ENCODE results near the gene ABCD4. TPM values are rescaled to one million over a fixed set of nuclear protein-coding genes. Genes with fewer than 3 reads are reported as not detected.

ABCD4 gene
- total RNA-seq, 1 donor from 2014 or later: 151 TPM

DNA sequence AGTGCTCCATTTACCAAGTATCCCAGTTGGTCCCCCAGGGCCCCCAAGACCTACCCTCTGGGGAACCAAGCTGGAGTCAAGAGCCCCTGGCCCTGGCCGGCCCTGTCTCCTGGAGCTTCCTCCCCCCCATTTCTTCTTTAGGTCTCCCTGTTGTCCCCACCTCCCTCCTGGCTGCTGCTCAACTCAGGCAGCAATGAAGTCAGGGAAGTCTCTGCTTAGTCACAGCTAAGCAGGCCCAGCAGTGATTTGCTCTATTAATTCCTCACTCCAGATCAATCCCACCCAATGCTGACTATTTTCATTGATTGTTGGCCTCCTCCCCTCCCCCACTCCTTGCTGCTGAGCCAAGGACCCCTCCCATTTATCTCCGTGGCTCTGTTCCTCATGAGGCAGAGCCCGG lies 35.1 kb downstream of the ABCD4 start:
- Mint-ChIP-seq H3K4me1 (ENCODE audit: unreplicated experiment) (peaks cover 10% of the 10 kb centered on the region), H3K27me3 (ENCODE audit: unreplicated experiment) (no peaks in the 10 kb centered on the region), H3K4me3 (ENCODE audit: unreplicated experiment) (no peak overlapping the region), H3K27ac (ENCODE audit: unreplicated experiment) (no peak overlapping the region), H3K36me3 (ENCODE audit: low read depth, unreplicated experiment) (no peaks in the 10 kb centered on the region), H3K9me3 (ENCODE audit: unreplicated experiment) (no peaks in the 10 kb centered on the region)
- TF ChIP-seq, protein P1, sequence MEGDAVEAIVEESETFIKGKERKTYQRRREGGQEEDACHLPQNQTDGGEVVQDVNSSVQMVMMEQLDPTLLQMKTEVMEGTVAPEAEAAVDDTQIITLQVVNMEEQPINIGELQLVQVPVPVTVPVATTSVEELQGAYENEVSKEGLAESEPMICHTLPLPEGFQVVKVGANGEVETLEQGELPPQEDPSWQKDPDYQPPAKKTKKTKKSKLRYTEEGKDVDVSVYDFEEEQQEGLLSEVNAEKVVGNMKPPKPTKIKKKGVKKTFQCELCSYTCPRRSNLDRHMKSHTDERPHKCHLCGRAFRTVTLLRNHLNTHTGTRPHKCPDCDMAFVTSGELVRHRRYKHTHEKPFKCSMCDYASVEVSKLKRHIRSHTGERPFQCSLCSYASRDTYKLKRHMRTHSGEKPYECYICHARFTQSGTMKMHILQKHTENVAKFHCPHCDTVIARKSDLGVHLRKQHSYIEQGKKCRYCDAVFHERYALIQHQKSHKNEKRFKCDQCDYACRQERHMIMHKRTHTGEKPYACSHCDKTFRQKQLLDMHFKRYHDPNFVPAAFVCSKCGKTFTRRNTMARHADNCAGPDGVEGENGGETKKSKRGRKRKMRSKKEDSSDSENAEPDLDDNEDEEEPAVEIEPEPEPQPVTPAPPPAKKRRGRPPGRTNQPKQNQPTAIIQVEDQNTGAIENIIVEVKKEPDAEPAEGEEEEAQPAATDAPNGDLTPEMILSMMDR (IDR thresholded peaks at IDR 0.05; ENCODE audit: unreplicated experiment): no peak
- no peak for DNase-seq (ENCODE audit: low spot score)

DNA sequence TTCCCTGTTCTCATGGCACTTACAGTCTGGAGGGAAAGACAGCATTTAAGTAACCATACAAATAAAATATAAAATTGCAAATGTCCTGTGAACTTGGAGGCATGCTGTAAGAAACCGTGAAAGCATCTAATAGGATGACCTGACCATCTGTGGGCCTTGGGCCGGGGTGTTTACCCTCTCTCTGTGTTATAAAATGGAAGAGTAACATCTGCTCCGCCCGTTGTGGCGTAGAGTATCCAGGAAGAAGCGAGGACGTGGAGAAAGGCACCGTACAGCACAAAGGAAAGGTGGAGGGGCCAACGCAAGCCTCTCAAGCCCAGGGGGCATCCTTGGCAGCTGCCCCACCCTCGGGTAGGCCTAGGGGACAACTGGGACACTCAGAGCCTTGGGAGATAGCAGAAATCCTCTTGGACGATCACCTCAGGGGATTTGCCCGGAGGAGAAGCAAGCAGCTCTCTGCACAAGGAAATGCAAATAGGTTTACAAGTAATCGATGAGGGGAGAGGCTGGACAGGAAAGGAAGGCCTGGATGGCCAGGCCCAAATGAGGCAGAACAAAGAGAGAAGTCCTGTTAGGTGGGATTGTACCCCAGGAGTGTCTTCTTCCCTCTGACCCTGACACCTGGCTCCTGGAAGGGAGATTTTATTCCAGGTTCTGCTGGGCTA lies 37.3 kb downstream of the ABCD4 start:
- H3K4me1 Mint-ChIP-seq (ENCODE audit: unreplicated experiment): peaks cover 10% of the 10 kb centered on the region
- TF ChIP-seq, protein P1 (IDR thresholded peaks at IDR 0.05; ENCODE audit: unreplicated experiment): no peak
- no peaks in the 10 kb centered on the region for H3K36me3 Mint-ChIP-seq (ENCODE audit: low read depth, unreplicated experiment)
- H3K4me3 Mint-ChIP-seq (ENCODE audit: unreplicated experiment): no peak overlapping the region
- H3K9me3 Mint-ChIP-seq (ENCODE audit: unreplicated experiment): no peaks in the 10 kb centered on the region
- H3K27ac Mint-ChIP-seq (ENCODE audit: unreplicated experiment): no peak overlapping the region
- H3K27me3 Mint-ChIP-seq (ENCODE audit: unreplicated experiment): peaks cover 3% of the 10 kb centered on the region
- DNase-seq (ENCODE audit: low spot score): no peak

- Mint-ChIP-seq H3K4me3 (ENCODE audit: unreplicated experiment) (no peak overlapping the region), H3K4me1 (ENCODE audit: unreplicated experiment) (peaks cover 10% of the 10 kb centered on the region), H3K9me3 (ENCODE audit: unreplicated experiment) (no peaks in the 10 kb centered on the region), H3K36me3 (ENCODE audit: low read depth, unreplicated experiment) (no peaks in the 10 kb centered on the region), H3K27me3 (ENCODE audit: unreplicated experiment) (peaks cover 6% of the 10 kb centered on the region), H3K27ac (ENCODE audit: unreplicated experiment) (no peak overlapping the region)
- TF ChIP-seq, protein P1 (IDR thresholded peaks at IDR 0.05; ENCODE audit: unreplicated experiment): no peak
- DNase-seq (ENCODE audit: low spot score): no peak
Measured at GRCh38 chr14:74263921-74264320, 38.8 kb downstream of the ABCD4 start.

DNA sequence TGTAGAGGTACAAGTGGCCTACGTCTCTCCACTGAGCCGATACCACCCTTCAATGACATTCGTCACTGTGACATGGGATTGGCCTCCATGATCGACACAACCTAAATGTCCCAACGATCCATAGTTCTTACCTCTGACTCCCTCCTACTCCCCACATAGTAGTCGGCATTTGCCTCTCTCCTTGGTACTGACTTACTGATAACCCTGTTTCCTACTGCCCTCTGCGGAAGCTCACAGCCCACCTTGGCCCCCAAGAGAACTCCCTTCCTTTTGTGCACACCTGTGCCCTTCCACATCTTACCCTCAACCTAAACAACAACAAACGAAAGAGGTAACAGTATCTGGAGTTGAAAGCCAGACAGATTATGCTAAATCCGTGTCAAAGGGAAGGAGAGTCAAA lies 39.6 kb downstream of the ABCD4 start:
- Mint-ChIP-seq H3K4me3 (ENCODE audit: unreplicated experiment) (no peak overlapping the region), H3K36me3 (ENCODE audit: low read depth, unreplicated experiment) (no peaks in the 10 kb centered on the region), H3K4me1 (ENCODE audit: unreplicated experiment) (peaks cover 10% of the 10 kb centered on the region), H3K27ac (ENCODE audit: unreplicated experiment) (no peak overlapping the region), H3K27me3 (ENCODE audit: unreplicated experiment) (peaks cover 6% of the 10 kb centered on the region), H3K9me3 (ENCODE audit: unreplicated experiment) (no peaks in the 10 kb centered on the region)
- TF ChIP-seq, protein P1 (IDR thresholded peaks at IDR 0.05; ENCODE audit: unreplicated experiment): no peak
- DNase-seq (ENCODE audit: low spot score): no peak

- H3K4me3 Mint-ChIP-seq (ENCODE audit: unreplicated experiment): no peak overlapping the region
- TF ChIP-seq, protein P1 (IDR thresholded peaks at IDR 0.05; ENCODE audit: unreplicated experiment): no peak
- no peak for DNase-seq (ENCODE audit: low spot score)
- H3K9me3 Mint-ChIP-seq (ENCODE audit: unreplicated experiment): no peaks in the 10 kb centered on the region
- peaks cover 7% of the 10 kb centered on the region for H3K4me1 Mint-ChIP-seq (ENCODE audit: unreplicated experiment)
- H3K27me3 Mint-ChIP-seq (ENCODE audit: unreplicated experiment): peaks cover 6% of the 10 kb centered on the region
- no peaks in the 10 kb centered on the region for H3K36me3 Mint-ChIP-seq (ENCODE audit: low read depth, unreplicated experiment)
- H3K27ac Mint-ChIP-seq (ENCODE audit: unreplicated experiment): no peak overlapping the region
Measured at GRCh38 chr14:74262076-74262475, 40.7 kb downstream of the ABCD4 start.

Measured in endothelial cell (in vitro differentiated cells).